SK-N-SH (cell line): ENCODE measurements around the gene MSRB2. TPM values are rescaled to one million over a fixed set of nuclear protein-coding genes. Genes with fewer than 3 reads are reported as not detected.

Experiments
- CTCF ChIA-PET: fragments of 300-600, 350-600 bp; formaldehyde crosslinking; extraction: SDS; loops from one replicate; lab custom pipeline; 2021; lab: Yijun Ruan, JAX
- POLR2A ChIA-PET: fragments of 350-600 bp; sonication (Branson Sonifier 250); formaldehyde crosslinking; extraction: SDS; loops from one replicate; lab custom pipeline; 2020; ENCODE audit warnings: antibody characterized with exemption, inconsistent platforms; lab: Yijun Ruan, JAX
- DNase-seq: peaks from one replicate; pipeline ENCODE4 v3.0.0; 2012
- H2AFZ ChIP-seq: fragments of 200-600 bp; sonication (generic); 2 replicates; pipeline ENCODE4 v1.8.1; 2016; ENCODE audit warnings: antibody characterized with exemption, mild to moderate bottlenecking, low read depth
- H3F3A ChIP-seq: fragments of 200-600 bp; sonication (generic); replicated peaks from 2 replicates; pipeline ENCODE3; 2016; ENCODE audit warnings: antibody characterized with exemption, mild to moderate bottlenecking; ENCODE audit not compliant: insufficient read depth
- H3K27ac ChIP-seq, 2 experiments: fragments of 200-500 bp in 1 of 2; fragments of 200-600 bp in 1 of 2; sonication (Bioruptor generic) in 1 of 2; sonication (generic), shearing (Covaris generic) in 1 of 2; 2 replicates each; pipeline versions ENCODE4 v1.5.1 to v1.6.1; 2014 to 2016; ENCODE audit warnings: low read depth in 2 of 2, inconsistent platforms in 1 of 2, low read length in 1 of 2, mild to moderate bottlenecking in 1 of 2, mixed read lengths in 1 of 2
- H3K27me3 ChIP-seq: fragments of 200-600 bp; sonication (generic), shearing (Covaris generic); 2 replicates; pipeline ENCODE4 v1.6.1; 2016; ENCODE audit warnings: mixed run types; ENCODE audit not compliant: insufficient read depth
- H3K36me3 ChIP-seq, 2 experiments: fragments of 200-500 bp in 1 of 2; fragments of 200-600 bp in 1 of 2; sonication (Bioruptor generic) in 1 of 2; sonication (generic) in 1 of 2; replicated peaks in 1 of 2; 2 replicates each; pipeline versions ENCODE3 to v1.5.1; 2014 to 2016; ENCODE audit warnings: low read length in 1 of 2, mild to moderate bottlenecking in 1 of 2; ENCODE audit not compliant: insufficient read depth in 2 of 2, control insufficient read depth in 1 of 2
- H3K4me1 ChIP-seq, 2 experiments: fragments of 200-500 bp in 1 of 2; fragments of 200-600 bp in 1 of 2; sonication (Bioruptor generic) in 1 of 2; sonication (generic), shearing (Covaris generic) in 1 of 2; 2 replicates each; pipeline versions ENCODE4 v1.5.1 to v1.6.1; 2014 to 2016; ENCODE audit warnings: low read depth in 1 of 2, low read length in 1 of 2, mixed run types in 1 of 2; ENCODE audit not compliant: insufficient read depth in 2 of 2, control insufficient read depth in 1 of 2
- H3K4me2 ChIP-seq: fragments of 200-600 bp; sonication (generic), shearing (Covaris generic); 2 replicates; pipeline ENCODE4 v1.6.1; 2017; ENCODE audit warnings: mixed run types
- H3K4me3 ChIP-seq, 2 experiments: fragments of 200-500 bp in 1 of 2; fragments of 200-600 bp in 1 of 2; sonication (Bioruptor generic) in 1 of 2; sonication (generic), shearing (Covaris generic) in 1 of 2; 2 replicates each; pipeline versions ENCODE4 v1.5.1 to v1.8.1; 2014 to 2016; ENCODE audit warnings: low read depth in 2 of 2, inconsistent platforms in 1 of 2, low read length in 1 of 2, mild to moderate bottlenecking in 1 of 2, mixed read lengths in 1 of 2, moderate library complexity in 1 of 2
- H3K79me2 ChIP-seq: fragments of 200-600 bp; sonication (generic); 2 replicates; pipeline ENCODE4 v1.8.1; 2017; ENCODE audit warnings: mild to moderate bottlenecking; ENCODE audit not compliant: insufficient read depth
- H3K9ac ChIP-seq: fragments of 200-600 bp; sonication (generic); 2 replicates; pipeline ENCODE4 v1.6.1; 2017; ENCODE audit warnings: mixed run types
- H3K9me2 ChIP-seq: fragments of 200-600 bp; sonication (generic); 2 replicates; pipeline ENCODE4 v1.6.1; 2017; ENCODE audit warnings: mixed run types
- H3K9me3 ChIP-seq: fragments of 200-600 bp; sonication (generic); 2 replicates; pipeline ENCODE4 v1.6.1; 2017; ENCODE audit warnings: mixed run types, mild to moderate bottlenecking, moderate library complexity
- H4K20me1 ChIP-seq: fragments of 200-600 bp; sonication (generic); 2 replicates; pipeline ENCODE4 v1.6.1; 2017; ENCODE audit warnings: mild to moderate bottlenecking, mixed run types; ENCODE audit not compliant: insufficient read depth
- CTCF ChIP-seq: fragments of 200-600 bp; sonication (generic); IDR thresholded peaks from 2 replicates; pipeline ENCODE4 v1.6.1; 2017; ENCODE audit warnings: antibody characterized with exemption, mild to moderate bottlenecking, moderate library complexity
- EZH2phosphoT487 ChIP-seq: fragments of 200-600 bp; sonication (generic); IDR thresholded peaks from 2 replicates; pipeline ENCODE4 v1.6.1; 2017; ENCODE audit warnings: low read depth, mixed run types, mild to moderate bottlenecking, antibody characterized with exemption, moderate library complexity, borderline replicate concordance
- FOSL2 ChIP-seq: IDR thresholded peaks from 2 replicates; pipeline ENCODE4 v1.4.0; 2012; ENCODE audit warnings: low read depth, mild to moderate bottlenecking, moderate library complexity, borderline replicate concordance
- FOXM1 ChIP-seq: IDR thresholded peaks from 2 replicates; pipeline ENCODE4 v1.4.0; 2012; ENCODE audit warnings: low read depth, mild to moderate bottlenecking
- GATA2 ChIP-seq: sonication (generic); formaldehyde crosslinking; IDR thresholded peaks from 2 replicates; pipeline ENCODE4 v1.5.0; 2020; ENCODE audit warnings: mild to moderate bottlenecking, missing genetic modification reagents
- JUND ChIP-seq: IDR thresholded peaks from 2 replicates; pipeline ENCODE4 v1.4.0; 2012
- MAX ChIP-seq: IDR thresholded peaks from 2 replicates; pipeline ENCODE4 v1.4.0; 2012; ENCODE audit warnings: low read depth
- MXI1 ChIP-seq: IDR thresholded peaks from 2 replicates; pipeline ENCODE4 v1.6.1; 2012; ENCODE audit warnings: mild to moderate bottlenecking, low read depth, low read length, improper control_type of control experiment
- NFIC ChIP-seq: IDR thresholded peaks from 2 replicates; pipeline ENCODE4 v1.4.0; 2012; ENCODE audit warnings: borderline replicate concordance
- PBX3 ChIP-seq: IDR thresholded peaks from 2 replicates; pipeline ENCODE4; 2012
- POLR2AphosphoS5 ChIP-seq: IDR thresholded peaks from 2 replicates; pipeline ENCODE4 v1.6.1; 2012; ENCODE audit warnings: low read depth, low read length
- RAD21 ChIP-seq: IDR thresholded peaks from 2 replicates; pipeline ENCODE4 v1.6.1; 2012; ENCODE audit warnings: mild to moderate bottlenecking, low read length
- REST ChIP-seq: IDR thresholded peaks from 2 replicates; pipeline ENCODE4 v1.6.1; 2012; ENCODE audit warnings: mild to moderate bottlenecking, low read depth, low read length, moderate library complexity
- RXRA ChIP-seq: IDR thresholded peaks from 2 replicates; pipeline ENCODE4 v1.4.0; 2012; ENCODE audit warnings: low read depth, mild to moderate bottlenecking, borderline replicate concordance
- SIN3A ChIP-seq: IDR thresholded peaks from 2 replicates; pipeline ENCODE4 v1.6.1; 2012; ENCODE audit warnings: low read depth, mild to moderate bottlenecking, low read length, moderate library complexity, borderline replicate concordance
- SMC3 ChIP-seq: IDR thresholded peaks from 2 replicates; pipeline ENCODE4 v1.6.1; 2012; ENCODE audit warnings: low read depth, low read length, improper control_type of control experiment
- TCF12 ChIP-seq: IDR thresholded peaks from 2 replicates; pipeline ENCODE4 v1.4.0; 2012
- TEAD4 ChIP-seq: IDR thresholded peaks from 2 replicates; pipeline ENCODE4 v1.4.0; 2012; ENCODE audit warnings: mild to moderate bottlenecking, borderline replicate concordance; ENCODE audit not compliant: insufficient read depth
- USF1 ChIP-seq: IDR thresholded peaks from 2 replicates; pipeline ENCODE4 v1.4.0; 2012; ENCODE audit warnings: low read depth, borderline replicate concordance
- YY1 ChIP-seq: IDR thresholded peaks from 2 replicates; pipeline ENCODE4 v1.4.0; 2012; ENCODE audit warnings: low read depth, mild to moderate bottlenecking
- ZBTB33 ChIP-seq: IDR thresholded peaks from 2 replicates; pipeline ENCODE4 v1.4.0; 2012; ENCODE audit warnings: low read depth, borderline replicate concordance
- WGBS: methylation state at CpG from one replicate; pipeline ENCODE4 v1.1.6; 2017; ENCODE audit warnings: low lambda C conversion rate; 5-methylcytosine and 5-hydroxymethylcytosine counted together
- polyA plus RNA-seq, 3 experiments: library from polyadenylated mRNA; depleted of rRNA; stranded (reverse); fragments of >200 nt; gene quantifications; 2 replicates each; pipeline ENCODE4 v1.2.3, GENCODE V29; 2012

MSRB2 gene
- polyA plus RNA-seq, 1 of the 3 experiments (the other 2 are of a cell fraction) = 44.0 TPM

GRCh38 chr10:23075672-23076071, 19.7 kb upstream of the MSRB2 start (continued):
- TF ChIP-seq PBX3 = no peak
- no peak for TF ChIP-seq USF1
- no peak for TF ChIP-seq POLR2AphosphoS5
- no peak for TF ChIP-seq MAX

- WGBS = 72% methylated on average over 2 of the region's 2 CpGs
- H3F3A ChIP-seq = no peaks in the 10 kb centered on the region
- H3K27ac ChIP-seq = no peak overlapping the region
- no peak overlapping the region for H3K4me3 ChIP-seq
- no peaks in the 10 kb centered on the region for H3K27me3 ChIP-seq
- no peaks in the 10 kb centered on the region for H3K79me2 ChIP-seq
- POLR2A ChIA-PET = no interaction called here
- no peaks in the 10 kb centered on the region for H4K20me1 ChIP-seq
- no peak overlapping the region for H3K9ac ChIP-seq
- DNase-seq = no peak
- H3K36me3 ChIP-seq = no peaks in the 10 kb centered on the region
- H3K9me2 ChIP-seq = no peaks in the 10 kb centered on the region
- TF ChIP-seq RAD21 (no peak), RXRA (no peak), REST (no peak), PBX3 (no peak), MAX (no peak), FOXM1 (no peak), CTCF (no peak), YY1 (no peak), JUND (no peak), FOSL2 (no peak), GATA2 (CRISPR knock-in tag) (no peak), MXI1 (no peak), NFIC (no peak), EZH2phosphoT487 (no peak), TEAD4 (no peak), ZBTB33 (no peak), SIN3A (no peak), SMC3 (no peak), TCF12 (no peak)
- TF ChIP-seq, all 33 proteins: peak for 0
- CTCF ChIA-PET = interaction anchor here (0.7 to 1.2 kb wide), 2 partner anchors 80 to 89 kb away, joined by 3 read pairs; no protein-coding TSS in a partner anchor
- H2AFZ ChIP-seq = no peak overlapping the region
- no peak overlapping the region for H3K4me2 ChIP-seq
- peaks cover 0 to 9% of the 10 kb centered on the region in 2 experiments; a peak in 2 of 4 replicates for H3K4me1 ChIP-seq
- H3K9me3 ChIP-seq = no peaks in the 10 kb centered on the region
These were observed 17.3 kb upstream of the MSRB2 start for GRCh38 chr10:23078114-23078513.
